ENCODE measurements around the gene RBM20.

Gene RBM20

DNA sequence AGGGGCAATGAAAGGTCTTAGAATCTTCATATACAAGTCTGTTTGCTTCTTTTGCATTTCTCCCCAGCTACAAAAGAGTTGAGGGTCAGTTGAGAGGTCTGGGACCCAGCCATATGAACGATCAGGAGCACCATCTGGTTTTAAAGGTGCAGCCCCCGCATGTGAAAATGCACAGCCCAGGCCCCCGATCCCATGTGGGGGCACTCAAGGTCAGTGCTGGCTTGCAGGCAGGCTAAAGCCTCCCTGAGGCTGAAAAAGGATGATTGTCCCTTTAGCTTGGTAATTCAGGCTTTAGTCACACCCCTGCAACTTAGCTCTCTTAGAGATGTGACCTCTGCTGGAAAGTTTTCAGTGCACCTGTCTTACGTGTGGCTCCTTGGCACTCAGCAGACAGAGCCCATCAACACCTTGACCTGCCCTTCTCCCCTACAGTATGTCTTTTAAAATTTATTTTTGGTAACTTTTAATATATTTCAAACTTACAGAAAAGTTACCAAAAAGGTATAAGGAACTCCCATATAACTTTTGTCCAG is 147.5 kb downstream of the RBM20 start:
- Histone ChIP-seq H3K27me3 (ENCODE audit: control insufficient read depth, insufficient read depth, low read length) (no peaks in the 10 kb centered on the region), H2AFZ (peak overlapping the region; percentile 62), H3K4me3 (ENCODE audit: low read depth, low read length) (peak overlapping the region; percentile 1), H3K9me3 (ENCODE audit: control insufficient read depth, low read length) (no peaks in the 10 kb centered on the region), H3K79me2 (no peaks in the 10 kb centered on the region), H3K36me3 (ENCODE audit: control insufficient read depth, insufficient read depth, low read length) (no peaks in the 10 kb centered on the region), H3K4me2 (ENCODE audit: low read length) (no peak overlapping the region), H3K27ac (peak overlapping the region; percentile 77), H3K9ac (no peak overlapping the region), H3K4me1 (peaks cover 82% of the 10 kb centered on the region)
- TF ChIP-seq, protein P1, sequence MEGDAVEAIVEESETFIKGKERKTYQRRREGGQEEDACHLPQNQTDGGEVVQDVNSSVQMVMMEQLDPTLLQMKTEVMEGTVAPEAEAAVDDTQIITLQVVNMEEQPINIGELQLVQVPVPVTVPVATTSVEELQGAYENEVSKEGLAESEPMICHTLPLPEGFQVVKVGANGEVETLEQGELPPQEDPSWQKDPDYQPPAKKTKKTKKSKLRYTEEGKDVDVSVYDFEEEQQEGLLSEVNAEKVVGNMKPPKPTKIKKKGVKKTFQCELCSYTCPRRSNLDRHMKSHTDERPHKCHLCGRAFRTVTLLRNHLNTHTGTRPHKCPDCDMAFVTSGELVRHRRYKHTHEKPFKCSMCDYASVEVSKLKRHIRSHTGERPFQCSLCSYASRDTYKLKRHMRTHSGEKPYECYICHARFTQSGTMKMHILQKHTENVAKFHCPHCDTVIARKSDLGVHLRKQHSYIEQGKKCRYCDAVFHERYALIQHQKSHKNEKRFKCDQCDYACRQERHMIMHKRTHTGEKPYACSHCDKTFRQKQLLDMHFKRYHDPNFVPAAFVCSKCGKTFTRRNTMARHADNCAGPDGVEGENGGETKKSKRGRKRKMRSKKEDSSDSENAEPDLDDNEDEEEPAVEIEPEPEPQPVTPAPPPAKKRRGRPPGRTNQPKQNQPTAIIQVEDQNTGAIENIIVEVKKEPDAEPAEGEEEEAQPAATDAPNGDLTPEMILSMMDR (IDR thresholded peaks at IDR 0.05) = no peak

- Histone ChIP-seq H3K36me3 (ENCODE audit: control insufficient read depth, insufficient read depth, low read length) (no peaks in the 10 kb centered on the region), H2AFZ (peak overlapping the region; percentile 3), H3K27ac (peak overlapping the region; percentile 82), H3K27me3 (ENCODE audit: control insufficient read depth, insufficient read depth, low read length) (no peaks in the 10 kb centered on the region), H3K4me2 (ENCODE audit: low read length) (peak overlapping the region; percentile 32), H3K79me2 (no peaks in the 10 kb centered on the region), H3K4me1 (peaks cover 72% of the 10 kb centered on the region), H3K4me3 (ENCODE audit: low read depth, low read length) (peak overlapping the region; percentile 3), H3K9ac (no peak overlapping the region), H3K9me3 (ENCODE audit: control insufficient read depth, low read length) (no peaks in the 10 kb centered on the region)
- TF ChIP-seq, protein P1 (IDR thresholded peaks at IDR 0.05) = no peak
Observed at GRCh38 chr10:110792476-110793125, 148.5 kb downstream of the RBM20 start.

DNA sequence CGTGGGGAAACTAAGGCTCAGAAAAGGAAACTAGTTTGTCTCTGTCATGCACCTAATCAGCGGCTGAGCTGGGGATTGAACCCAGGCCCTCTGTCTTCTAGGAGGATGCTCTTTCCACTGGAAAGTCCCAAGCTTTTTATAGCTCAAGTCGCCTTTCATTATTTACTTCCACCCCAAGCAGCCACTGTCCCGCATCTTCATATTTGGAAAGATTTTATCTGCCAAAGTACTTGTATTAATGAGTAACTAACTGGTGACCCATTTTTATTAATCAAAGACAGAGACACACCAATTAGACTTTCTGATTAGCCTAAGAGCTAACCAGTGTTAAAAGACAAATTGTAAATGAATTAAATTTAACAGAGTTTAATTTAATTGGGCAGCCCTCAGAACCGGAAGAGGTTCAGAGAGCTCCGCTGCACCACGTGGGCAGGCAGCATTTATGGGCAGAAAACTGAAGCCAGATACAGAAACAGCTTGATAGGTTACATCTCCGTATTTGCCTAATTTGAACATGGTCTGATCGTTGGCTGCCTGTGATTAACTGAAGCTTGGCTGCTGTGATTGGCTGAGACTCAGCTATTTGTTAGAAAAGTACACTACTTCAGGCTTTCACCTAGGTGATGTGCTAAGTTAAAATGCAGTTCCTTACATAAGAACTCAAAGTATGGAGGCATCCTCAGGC is 149.1 kb downstream of the RBM20 start:
- H3K27ac ChIP-seq = peak overlapping the region; percentile 82

DNA sequence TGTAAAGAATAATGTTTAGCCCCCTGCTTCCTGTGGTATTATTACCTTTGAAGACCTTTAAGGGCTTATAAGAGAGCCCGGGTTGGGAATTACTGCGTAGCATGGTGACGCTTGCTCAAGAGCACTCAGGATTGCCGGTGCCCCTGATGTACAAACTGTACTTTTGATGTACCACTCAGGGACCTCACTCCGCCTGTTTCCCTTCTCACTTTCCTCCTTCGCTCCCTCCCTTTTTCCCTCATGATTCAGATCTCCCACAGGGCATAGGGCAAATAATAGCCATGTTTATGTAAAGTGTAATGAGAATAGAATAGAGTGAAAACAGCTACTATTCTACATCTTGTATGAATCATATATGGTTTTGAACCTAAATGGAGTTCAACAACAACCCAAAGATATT is 149.8 kb downstream of the RBM20 start:
- no peaks in the 10 kb centered on the region for H3K27me3 ChIP-seq (ENCODE audit: control insufficient read depth, insufficient read depth, low read length)
- no peaks in the 10 kb centered on the region for H3K36me3 ChIP-seq (ENCODE audit: control insufficient read depth, insufficient read depth, low read length)
- no peaks in the 10 kb centered on the region for H3K79me2 ChIP-seq
- peaks cover 59% of the 10 kb centered on the region for H3K4me1 ChIP-seq
- peak overlapping the region; percentile 82 for H3K27ac ChIP-seq
- TF ChIP-seq, protein P1 (IDR thresholded peaks at IDR 0.05) = no peak
- H3K9ac ChIP-seq = no peak overlapping the region
- H3K4me3 ChIP-seq (ENCODE audit: low read depth, low read length) = no peak overlapping the region
- H3K9me3 ChIP-seq (ENCODE audit: control insufficient read depth, low read length) = no peaks in the 10 kb centered on the region
- H2AFZ ChIP-seq = peak overlapping the region; percentile 8
- H3K4me2 ChIP-seq (ENCODE audit: low read length) = no peak overlapping the region

More for the DNA sequence above, 149.1 kb downstream of the RBM20 start:
- Histone ChIP-seq H3K36me3 (ENCODE audit: control insufficient read depth, insufficient read depth, low read length) (no peaks in the 10 kb centered on the region), H3K27me3 (ENCODE audit: control insufficient read depth, insufficient read depth, low read length) (no peaks in the 10 kb centered on the region), H3K4me2 (ENCODE audit: low read length) (peak overlapping the region; percentile 32), H3K4me1 (peaks cover 65% of the 10 kb centered on the region), H2AFZ (peak overlapping the region; percentile 8), H3K9me3 (ENCODE audit: control insufficient read depth, low read length) (no peaks in the 10 kb centered on the region), H3K4me3 (ENCODE audit: low read depth, low read length) (peak overlapping the region; percentile 3), H3K79me2 (no peaks in the 10 kb centered on the region), H3K9ac (no peak overlapping the region)
- TF ChIP-seq, protein P1 (IDR thresholded peaks at IDR 0.05) = no peak

Data from parathyroid adenoma (tissue), 2 donors.